COLO668 (cell line): ENCODE data around the gene S100PBP.

Experiments
- DNase-seq: peaks from one replicate; lab custom pipeline; 2025; ENCODE audit not compliant: unreplicated experiment; lab: John Stamatoyannopoulos, UW

The S100PBP gene

GRCh38 chr1:32868806-32869455 lies 51.5 kb downstream of the S100PBP start:
- no peak for DNase-seq

- no peak for DNase-seq
Measured at GRCh38 chr1:32869923-32870614, 52.6 kb downstream of the S100PBP start.

- peak; percentile 80 for DNase-seq
Measured at GRCh38 chr1:32870615-32871363, 53.3 kb downstream of the S100PBP start, which contains the start of gene FNDC5. Gene FNDC5, minus strand, starts transcription at chr1:32870912.

GRCh38 chr1:32871364-32872191 lies 54.1 kb downstream of the S100PBP start:
- DNase-seq = no peak

- no peak for DNase-seq
Measured at GRCh38 chr1:32872192-32872460, 54.7 kb downstream of the S100PBP start.

DNA sequence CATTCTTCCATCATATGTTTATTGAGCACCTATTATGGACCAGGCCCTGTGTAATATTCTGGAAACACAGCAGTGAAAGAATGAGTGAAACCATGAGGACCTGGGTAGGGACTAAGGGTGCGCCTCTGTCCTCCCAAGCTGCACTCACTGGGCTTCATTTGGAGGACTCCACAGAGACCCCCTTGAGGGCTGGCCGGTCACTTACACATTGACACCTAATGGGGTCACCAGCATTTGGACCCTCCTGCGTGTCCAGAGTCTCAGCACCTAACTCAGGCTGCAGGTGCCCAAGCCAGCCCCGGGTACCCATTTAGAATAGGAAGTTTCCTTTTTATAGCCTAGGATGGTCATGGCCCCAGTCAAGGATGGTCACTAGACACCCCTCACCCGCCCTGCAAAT lies 56.0 kb downstream of the S100PBP start:
- DNase-seq = no peak

- DNase-seq = no peak
Measured at GRCh38 chr1:32874860-32875752, 57.7 kb downstream of the S100PBP start.

GRCh38 chr1:32876341-32877210 lies 59.1 kb downstream of the S100PBP start:
- DNase-seq = peak; percentile 67

DNA sequence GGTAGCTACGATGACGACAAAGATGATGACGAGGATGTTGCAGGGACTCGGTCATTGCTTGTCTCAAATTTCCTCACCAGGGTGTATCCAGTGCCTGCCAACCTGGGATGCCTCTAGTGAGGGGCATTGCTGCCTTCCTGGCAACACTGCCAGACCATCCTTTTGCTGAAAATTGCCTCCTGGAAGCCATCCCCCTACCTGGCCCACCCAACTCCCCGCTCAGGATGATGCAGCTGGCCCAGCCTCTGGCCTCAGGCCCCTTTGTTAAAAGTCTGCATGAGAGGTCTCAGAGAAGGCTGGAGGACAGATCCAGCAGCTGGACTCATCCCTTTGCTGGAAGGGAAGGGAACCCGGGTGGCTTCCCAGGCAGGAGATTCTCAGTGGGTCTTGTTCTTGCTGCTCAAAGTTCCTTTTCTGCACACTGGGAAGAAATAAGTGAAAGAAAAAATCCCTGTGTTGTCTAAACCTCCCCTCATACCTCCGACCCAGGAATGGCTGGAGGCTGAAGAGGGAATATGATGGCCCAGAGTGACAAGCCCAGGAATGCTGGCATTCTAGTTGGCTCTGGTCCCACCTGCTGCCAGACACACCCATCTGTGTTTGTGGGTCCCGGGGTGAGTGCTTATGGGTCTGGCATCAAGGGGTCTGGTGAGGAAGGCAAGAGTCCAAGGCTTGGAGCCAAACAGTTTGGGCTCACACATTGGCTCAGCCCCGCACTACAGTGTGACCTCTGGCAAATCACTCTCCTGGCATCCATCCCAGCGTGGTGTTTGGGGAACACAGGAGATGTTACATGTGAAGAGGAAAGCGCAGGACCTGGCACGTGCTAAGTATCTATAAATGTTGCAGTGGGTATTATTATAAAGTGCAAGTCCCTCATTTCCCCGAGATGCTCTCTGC lies 60.0 kb downstream of the S100PBP start:
- no peak for DNase-seq

DNA sequence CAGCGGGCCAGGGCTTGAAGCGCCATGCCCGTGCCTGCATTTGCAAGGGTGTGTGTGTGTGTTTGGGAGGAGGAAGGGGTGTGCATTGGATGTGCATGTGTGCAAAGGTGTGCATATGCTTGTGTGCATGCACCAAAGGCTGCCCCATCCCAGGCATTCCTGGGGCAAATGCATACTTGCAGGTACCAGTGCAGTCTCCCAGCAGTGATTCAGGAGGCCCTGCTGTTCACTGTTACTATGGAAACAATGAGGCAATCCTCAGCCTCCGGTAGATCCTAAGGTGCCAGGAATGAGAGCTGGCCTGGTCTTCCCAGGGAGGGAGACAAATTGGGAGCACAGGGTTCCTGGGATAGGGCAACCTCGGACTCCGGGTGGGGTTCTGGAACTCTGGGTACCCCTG lies 60.7 kb downstream of the S100PBP start:
- DNase-seq = no peak

GRCh38 chr1:32878637-32879041 lies 61.2 kb downstream of the S100PBP start:
- no peak for DNase-seq

GRCh38 chr1:32881291-32881690 lies 63.8 kb downstream of the S100PBP start:
- no peak for DNase-seq

DNA sequence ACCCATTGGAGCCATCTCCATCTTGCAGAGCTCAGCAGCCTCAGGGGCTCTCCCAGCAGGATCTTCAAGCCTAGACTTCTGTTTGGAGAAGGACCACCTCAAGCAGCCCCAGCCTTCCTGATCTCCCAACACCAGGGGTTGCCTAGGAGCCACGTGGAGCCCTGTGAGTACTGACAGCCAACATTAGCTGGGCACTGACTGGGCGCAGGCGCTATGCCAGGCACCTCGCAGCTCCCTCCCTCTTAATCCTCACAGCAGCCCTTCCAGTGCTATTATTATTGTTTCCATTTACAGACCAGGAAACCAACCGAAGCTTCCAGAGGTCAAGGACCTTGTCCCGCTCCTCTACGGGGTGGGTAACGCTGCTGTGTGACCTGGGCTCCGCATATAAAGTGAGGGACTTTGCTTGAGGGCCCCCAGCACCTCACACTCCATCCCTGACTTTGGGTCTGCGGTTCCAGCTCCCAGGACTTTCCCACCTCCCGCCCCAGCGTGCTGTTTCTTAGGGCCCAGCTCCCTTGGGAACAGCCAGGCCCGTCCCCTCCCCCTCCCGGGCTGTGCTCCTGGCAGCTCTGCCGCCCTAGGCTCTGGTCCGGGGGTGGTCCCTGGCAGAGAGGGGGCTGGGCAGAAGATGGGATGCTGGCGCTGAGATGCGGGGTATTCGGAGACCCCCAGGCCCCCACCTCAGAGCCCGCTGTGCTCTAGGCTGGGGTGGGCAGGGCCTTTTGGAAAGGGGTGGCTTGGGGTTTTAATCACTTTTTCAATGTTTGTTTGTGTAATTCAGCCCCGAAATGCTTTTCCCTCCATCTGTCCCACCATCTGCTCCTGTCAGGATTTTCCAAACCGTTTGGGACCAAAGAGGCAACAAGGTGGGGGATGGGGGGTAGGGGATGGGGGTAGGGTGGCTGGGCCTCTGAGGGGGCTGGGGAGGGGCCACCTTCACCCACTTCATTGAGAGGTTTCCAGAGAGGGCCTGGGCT lies 64.7 kb downstream of the S100PBP start:
- DNase-seq = no peak

- no peak for DNase-seq
Measured at GRCh38 chr1:32883338-32884031, 66.0 kb downstream of the S100PBP start.

DNA sequence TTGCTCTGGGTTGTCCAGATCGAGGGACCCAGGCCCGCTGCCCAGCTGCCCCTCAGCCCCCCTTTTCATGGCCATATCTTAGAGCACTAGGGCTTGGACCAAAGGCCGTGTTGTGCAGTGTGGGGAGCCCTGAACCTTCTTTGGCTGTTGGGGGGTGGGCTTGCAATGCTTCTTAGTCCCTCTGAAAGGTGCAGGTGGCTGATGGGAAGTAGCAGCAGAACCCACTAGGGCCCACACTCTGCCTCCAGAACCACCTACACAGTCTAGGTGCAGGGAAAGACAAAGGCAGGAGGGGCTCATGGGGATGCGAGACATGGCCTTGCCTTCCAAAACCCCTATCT lies 66.5 kb downstream of the S100PBP start:
- DNase-seq = no peak

DNA sequence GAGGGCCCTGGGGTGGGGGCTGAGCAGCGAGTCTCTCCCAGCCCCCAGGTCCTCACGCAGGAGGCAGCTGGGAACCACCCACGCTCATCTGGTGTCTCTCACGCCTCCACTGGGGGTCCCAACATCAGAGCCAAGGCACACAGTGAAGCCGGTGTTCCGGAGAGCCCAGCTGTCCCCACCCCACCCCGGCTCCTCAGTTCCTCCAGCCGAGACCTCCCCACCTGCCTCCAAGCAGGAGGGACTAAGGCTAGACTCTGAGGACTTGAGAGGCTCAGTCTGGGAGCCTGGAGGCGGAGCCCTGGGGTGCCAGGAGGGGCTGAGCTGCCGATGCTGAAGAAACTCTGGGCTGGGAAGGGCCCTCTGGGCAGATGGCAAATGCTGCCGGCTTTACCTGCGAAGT lies 67.3 kb downstream of the S100PBP start:
- no peak for DNase-seq

- no peak for DNase-seq
Measured at GRCh38 chr1:32885676-32886003, 68.2 kb downstream of the S100PBP start.
